Frontal cortex (tissue), 4 donors: ENCODE data around the gene FBXW11. TPM values are rescaled to one million over a fixed set of nuclear protein-coding genes. Genes with fewer than 3 reads are reported as not detected.

Source experiments
- DNase-seq, 2 donors: peaks; one replicate each; pipeline ENCODE4 v3.0.0; 2012; ENCODE audit warnings: low spot score in 2 of 2
- FAIRE-seq: peaks from 2 replicates; lab custom pipeline; 2012; peaks lifted over from hg19 to GRCh38; lab: Jason Lieb, UNC
- total RNA-seq: library from RNA; depleted of rRNA; stranded (reverse); fragments of >200 nt; gene quantifications from one replicate; pipeline ENCODE4 v1.2.3, GENCODE V29; 2014
- donor health status: control.
- donor health status: control.
- donor health status: control.

Gene FBXW11
- 159 TPM for total RNA-seq

GRCh38 chr5:172006321-172007174, at the start of gene FBXW11:
FBXW11 (minus strand) TSS chr5:172006638; CDS start chr5:172006502, 136 bp downstream.
- FAIRE-seq (no peak), DNase-seq (peak; percentile 88 to 91)

GRCh38 chr5:172055996-172056395, 49.6 kb upstream of the FBXW11 start:
- FAIRE-seq (no peak), DNase-seq (no peak)

GRCh38 chr5:172055421-172055820, 49.0 kb upstream of the FBXW11 start:
- FAIRE-seq: no peak
- no peak for DNase-seq

- no peak for FAIRE-seq
- no peak for DNase-seq
These were observed 48.2 kb upstream of the FBXW11 start for GRCh38 chr5:172054611-172055153.

GRCh38 chr5:172052450-172053236, 46.2 kb upstream of the FBXW11 start:
- no peak for DNase-seq
- no peak for FAIRE-seq

GRCh38 chr5:172051643-172052339, 45.4 kb upstream of the FBXW11 start:
- FAIRE-seq: no peak

GRCh38 chr5:172050080-172050479, 43.6 kb upstream of the FBXW11 start:
- DNase-seq: no peak
- FAIRE-seq: no peak

More at GRCh38 chr5:172051643-172052339, 45.4 kb upstream of the FBXW11 start:
- DNase-seq: no peak

GRCh38 chr5:172049226-172049796, 42.9 kb upstream of the FBXW11 start:
- no peak for DNase-seq
- no peak for FAIRE-seq

GRCh38 chr5:172048539-172049101, 42.2 kb upstream of the FBXW11 start:
- no peak for DNase-seq
- FAIRE-seq: no peak

- no peak for FAIRE-seq
- no peak for DNase-seq
These were observed 41.7 kb upstream of the FBXW11 start for GRCh38 chr5:172048170-172048422.

- FAIRE-seq: no peak
- DNase-seq: no peak
These were observed 40.2 kb upstream of the FBXW11 start for GRCh38 chr5:172046593-172046992.

GRCh38 chr5:172045315-172045632, 38.8 kb upstream of the FBXW11 start:
- no peak for DNase-seq
- no peak for FAIRE-seq

- DNase-seq: no peak
These were observed 38.3 kb upstream of the FBXW11 start for GRCh38 chr5:172044631-172045314.

GRCh38 chr5:172043865-172044264, 37.4 kb upstream of the FBXW11 start:
- FAIRE-seq (no peak), DNase-seq (no peak)

More at GRCh38 chr5:172044631-172045314, 38.3 kb upstream of the FBXW11 start:
- FAIRE-seq: no peak

- DNase-seq (no peak), FAIRE-seq (no peak)
These were observed 35.7 kb upstream of the FBXW11 start for GRCh38 chr5:172042183-172042582.

- no peak for FAIRE-seq
These were observed 31.7 kb upstream of the FBXW11 start for GRCh38 chr5:172038167-172038566.

GRCh38 chr5:172035049-172035448, 28.6 kb upstream of the FBXW11 start:
- no peak for DNase-seq
- no peak for FAIRE-seq

More at GRCh38 chr5:172038167-172038566, 31.7 kb upstream of the FBXW11 start:
- no peak for DNase-seq

GRCh38 chr5:172031894-172032461, 25.5 kb upstream of the FBXW11 start:
- DNase-seq: no peak
- no peak for FAIRE-seq

- DNase-seq: no peak
- FAIRE-seq: no peak
These were observed 23.4 kb upstream of the FBXW11 start for GRCh38 chr5:172029876-172030275.
